Measurements from ENCODE around the gene PLXNA4. TPM values are rescaled to one million over a fixed set of nuclear protein-coding genes. Genes with fewer than 3 reads are reported as not detected.

PLXNA4 gene
- total RNA-seq, 1 experiment from 2014 or later = not detected

DNA sequence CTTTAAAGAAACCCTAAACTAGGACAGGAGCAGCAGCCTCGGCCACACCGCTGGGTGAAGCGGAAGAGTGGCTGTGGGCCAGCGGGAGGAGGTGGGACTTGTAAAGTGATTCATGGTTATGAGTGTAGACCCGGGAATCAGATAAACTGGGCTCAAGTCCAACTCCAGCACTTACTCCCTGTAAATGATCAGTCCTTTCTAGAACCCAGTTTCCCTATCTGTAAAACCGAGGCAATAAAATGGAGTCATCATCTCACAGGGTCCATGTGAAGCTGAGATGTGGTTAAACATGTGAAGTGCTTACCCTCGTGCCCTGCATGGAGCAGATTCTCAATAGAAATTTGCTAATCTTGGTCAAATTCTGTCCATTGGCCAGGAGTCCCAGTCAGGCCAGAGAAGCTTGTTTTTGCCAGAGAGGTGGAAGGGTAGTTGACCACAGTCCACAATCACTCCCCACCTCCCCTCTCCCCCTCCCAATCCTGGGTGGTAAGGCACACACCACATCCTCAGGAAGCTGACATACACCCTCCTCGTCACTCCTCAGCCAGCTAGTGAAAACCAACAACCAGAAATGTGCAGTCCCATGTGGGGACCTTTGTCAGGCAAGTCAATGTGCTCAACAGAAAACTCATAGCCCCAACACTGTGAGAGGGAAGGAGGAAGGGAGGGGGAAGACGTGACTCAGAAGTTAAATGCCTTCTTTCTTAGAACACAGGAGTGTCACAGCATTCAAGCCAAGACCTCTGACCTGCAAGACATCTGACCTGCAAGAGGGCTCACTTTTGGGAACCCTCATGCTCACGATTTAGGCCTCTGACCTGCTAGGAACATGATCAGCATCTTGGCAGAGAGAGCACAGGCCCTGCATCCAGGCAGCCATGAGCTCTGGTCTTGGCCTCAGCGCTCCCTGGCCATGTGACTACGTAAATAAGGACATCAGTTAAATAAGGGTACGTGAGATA, 145.1 kb downstream of the PLXNA4 start:
- Histone ChIP-seq H3K4me3 (no peak overlapping the region), H3K36me3 (no peaks in the 10 kb centered on the region), H3K27me3 (peaks cover 20% of the 10 kb centered on the region), H3K9me3 (no peaks in the 10 kb centered on the region)
- DNase-seq = peak; percentile 80

DNA sequence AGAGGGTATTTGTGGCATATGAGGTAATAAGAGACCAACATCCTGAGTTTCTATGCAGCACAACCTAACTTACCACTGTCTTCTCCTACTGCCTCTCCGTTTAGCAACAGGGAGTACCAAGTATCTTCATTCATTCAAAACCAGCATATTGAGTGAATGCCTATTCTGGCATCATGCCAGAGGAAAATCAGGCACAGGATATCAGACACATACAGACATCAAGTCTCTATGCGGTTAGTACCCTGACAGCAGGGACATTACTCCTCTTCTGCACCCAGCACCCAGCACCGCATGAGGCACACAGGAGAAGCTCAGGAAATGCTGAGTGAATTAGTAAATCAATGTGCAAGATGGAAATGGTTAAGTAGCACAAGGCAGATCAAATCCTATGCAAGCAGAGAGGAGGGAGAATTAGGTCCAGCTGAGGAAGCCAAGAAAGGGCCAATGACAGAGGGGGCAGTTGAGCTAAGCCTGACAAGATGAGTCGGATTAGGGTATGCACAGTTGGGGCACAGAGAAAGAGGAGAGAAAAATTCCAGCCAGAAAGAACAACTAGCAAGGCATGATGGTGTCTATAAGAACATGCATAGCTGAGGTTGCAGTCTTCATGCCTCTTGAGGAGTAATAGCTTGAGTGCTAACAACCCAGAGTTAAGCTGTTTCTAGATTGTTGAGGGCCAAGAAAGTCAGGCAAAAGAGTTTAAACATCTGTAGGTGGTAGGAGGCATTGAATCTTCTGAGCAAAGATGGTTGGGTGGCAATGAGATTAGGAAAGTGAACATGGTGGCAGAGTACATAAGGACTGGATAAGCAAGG, 146.0 kb downstream of the PLXNA4 start:
- H3K27me3 ChIP-seq = peaks cover 17% of the 10 kb centered on the region
- no peaks in the 10 kb centered on the region for H3K9me3 ChIP-seq
- no peak for DNase-seq
- H3K4me3 ChIP-seq = no peak overlapping the region
- no peaks in the 10 kb centered on the region for H3K36me3 ChIP-seq

DNA sequence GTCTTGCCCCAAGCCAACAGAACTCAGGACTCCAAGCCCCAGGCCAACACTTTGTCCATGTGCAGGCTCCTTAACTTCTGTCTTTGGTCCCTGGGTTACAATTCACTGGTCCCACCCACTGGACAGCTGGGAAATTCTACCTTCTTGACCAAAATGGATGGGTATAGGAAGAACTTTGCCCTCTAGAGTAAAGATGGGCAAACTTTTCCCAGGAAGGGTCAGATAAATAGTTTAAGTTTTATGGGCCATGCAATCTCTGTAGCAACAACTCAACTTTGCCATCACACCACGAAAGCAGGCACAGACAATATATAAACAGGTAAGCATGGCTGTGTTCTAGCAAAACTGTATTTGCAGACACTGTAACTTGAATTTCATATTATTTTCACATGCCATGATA, 147.1 kb downstream of the PLXNA4 start:
- Histone ChIP-seq H3K36me3 (no peaks in the 10 kb centered on the region), H3K27me3 (peaks cover 8% of the 10 kb centered on the region), H3K4me3 (no peak overlapping the region), H3K9me3 (no peaks in the 10 kb centered on the region)
- no peak for DNase-seq

DNA sequence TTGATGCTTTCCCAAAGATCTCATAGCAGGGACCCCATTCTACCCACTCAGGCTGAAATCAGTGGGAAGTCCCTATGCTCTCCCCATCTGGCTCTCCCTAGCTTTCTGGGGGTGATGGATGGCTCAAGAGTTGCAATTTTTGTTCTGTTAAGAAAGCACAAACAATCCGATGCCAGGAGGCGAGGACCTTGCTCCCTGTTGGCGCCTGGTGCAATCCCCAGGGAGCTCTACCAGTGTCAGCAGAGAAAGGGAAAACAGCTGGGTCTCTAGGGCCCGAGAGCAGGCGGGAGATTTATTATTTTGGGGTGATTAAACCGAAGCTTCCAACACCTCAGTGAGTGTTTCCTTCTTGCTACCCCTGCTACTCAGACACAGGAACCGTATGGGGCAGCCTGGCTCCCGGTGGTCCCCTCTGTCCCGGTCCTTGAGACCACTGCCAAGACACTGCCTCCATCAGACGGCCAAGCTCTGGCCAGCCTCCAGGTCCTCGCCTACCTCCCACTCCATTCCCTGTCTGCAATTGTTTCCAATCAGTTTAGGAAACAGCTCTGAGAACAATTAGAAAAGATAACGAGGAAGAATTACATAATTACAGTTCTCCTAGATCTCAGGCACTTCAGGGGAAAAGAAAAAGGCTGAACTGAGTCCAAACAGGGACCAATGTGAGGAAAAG, 147.9 kb downstream of the PLXNA4 start:
- no peak overlapping the region for H3K4me3 ChIP-seq
- no peak for DNase-seq
- peaks cover 8% of the 10 kb centered on the region for H3K27me3 ChIP-seq
- H3K36me3 ChIP-seq = no peaks in the 10 kb centered on the region
- no peaks in the 10 kb centered on the region for H3K9me3 ChIP-seq

DNA sequence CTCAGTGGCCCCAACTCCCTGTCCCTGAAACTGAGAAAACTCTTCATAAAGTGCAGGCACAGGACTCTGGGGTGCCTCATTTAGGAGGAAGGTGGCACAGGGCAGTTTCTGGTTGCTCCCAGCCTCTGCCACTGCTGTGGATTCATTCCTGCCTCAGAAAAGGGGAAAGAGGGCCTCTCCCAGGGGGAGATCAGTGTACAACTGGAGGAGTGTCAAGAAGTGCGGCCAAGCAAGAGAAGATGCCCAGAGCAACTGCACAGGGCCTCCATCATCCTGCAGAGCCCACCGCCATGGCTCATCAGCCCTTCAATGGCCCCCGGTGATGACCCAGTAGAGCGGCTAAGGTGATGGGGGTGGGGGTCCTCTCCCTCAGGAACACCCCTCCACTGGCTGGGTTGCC, 150.3 kb downstream of the PLXNA4 start:
- no peaks in the 10 kb centered on the region for H3K36me3 ChIP-seq
- no peaks in the 10 kb centered on the region for H3K9me3 ChIP-seq
- H3K4me3 ChIP-seq = no peak overlapping the region
- peaks cover 10% of the 10 kb centered on the region for H3K27me3 ChIP-seq
- no peak for DNase-seq

DNA sequence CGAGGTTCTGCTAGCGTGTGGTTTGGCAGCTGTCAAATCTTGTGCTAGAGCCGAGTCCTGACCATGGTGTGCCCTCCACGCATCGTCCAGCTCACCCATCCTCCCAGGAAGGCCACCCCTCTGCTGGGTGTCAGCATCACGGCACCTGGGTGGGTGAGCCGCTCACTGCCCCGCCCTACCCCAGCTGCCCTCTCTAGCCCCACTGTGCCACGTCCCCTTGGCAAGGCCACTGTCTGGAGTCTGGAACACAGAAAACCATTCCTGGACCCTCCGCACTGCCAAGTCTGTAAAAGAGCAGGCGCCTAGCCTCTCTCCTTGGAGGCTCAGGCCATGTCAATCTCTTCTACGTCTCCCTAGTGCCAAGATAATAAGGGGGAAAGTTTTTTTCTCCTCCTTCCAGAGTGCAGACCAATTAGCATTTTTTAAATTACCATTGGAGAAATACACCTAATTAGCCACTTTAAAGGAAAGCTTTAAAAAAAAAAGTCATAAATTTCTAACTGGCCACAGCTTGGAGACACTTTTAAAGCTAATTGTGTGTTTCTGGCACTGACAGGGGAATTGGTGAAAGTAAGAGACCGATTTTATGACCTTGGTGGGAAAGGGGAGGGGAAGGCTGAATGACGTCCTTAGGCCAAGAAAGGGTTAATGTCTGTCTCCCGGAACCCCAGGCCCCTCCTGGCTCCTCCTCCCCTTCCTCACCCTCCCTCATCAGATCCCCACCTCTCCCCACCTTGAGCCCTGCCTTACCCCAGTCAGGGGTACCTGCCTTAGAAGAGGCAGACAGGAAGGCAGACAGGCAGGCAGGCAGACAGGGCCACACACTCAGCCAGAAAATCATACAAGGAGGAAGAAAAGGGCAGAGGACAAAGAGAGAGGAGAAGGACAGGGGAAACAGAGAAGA, 151.2 kb downstream of the PLXNA4 start:
- no peaks in the 10 kb centered on the region for H3K9me3 ChIP-seq
- DNase-seq = no peak
- no peak overlapping the region for H3K4me3 ChIP-seq
- no peaks in the 10 kb centered on the region for H3K36me3 ChIP-seq
- peaks cover 10% of the 10 kb centered on the region for H3K27me3 ChIP-seq

- no peak overlapping the region for H3K4me3 ChIP-seq
- peaks cover 10% of the 10 kb centered on the region for H3K27me3 ChIP-seq
Measured at GRCh38 chr7:132424277-132424676, 152.0 kb downstream of the PLXNA4 start.

GRCh38 chr7:132423594-132424200, 152.6 kb downstream of the PLXNA4 start:
- no peak overlapping the region for H3K4me3 ChIP-seq

More at GRCh38 chr7:132424277-132424676, 152.0 kb downstream of the PLXNA4 start:
- no peak for DNase-seq
- Histone ChIP-seq H3K36me3 (no peaks in the 10 kb centered on the region), H3K9me3 (no peaks in the 10 kb centered on the region)

GRCh38 chr7:132422502-132423111, 153.7 kb downstream of the PLXNA4 start:
- Histone ChIP-seq H3K9me3 (no peaks in the 10 kb centered on the region), H3K27me3 (peaks cover 2% of the 10 kb centered on the region), H3K36me3 (no peaks in the 10 kb centered on the region), H3K4me3 (no peak overlapping the region)
- peak; percentile 86 for DNase-seq

More at GRCh38 chr7:132423594-132424200, 152.6 kb downstream of the PLXNA4 start:
- no peak for DNase-seq
- Histone ChIP-seq H3K36me3 (no peaks in the 10 kb centered on the region), H3K9me3 (no peaks in the 10 kb centered on the region), H3K27me3 (peaks cover 8% of the 10 kb centered on the region)

DNA sequence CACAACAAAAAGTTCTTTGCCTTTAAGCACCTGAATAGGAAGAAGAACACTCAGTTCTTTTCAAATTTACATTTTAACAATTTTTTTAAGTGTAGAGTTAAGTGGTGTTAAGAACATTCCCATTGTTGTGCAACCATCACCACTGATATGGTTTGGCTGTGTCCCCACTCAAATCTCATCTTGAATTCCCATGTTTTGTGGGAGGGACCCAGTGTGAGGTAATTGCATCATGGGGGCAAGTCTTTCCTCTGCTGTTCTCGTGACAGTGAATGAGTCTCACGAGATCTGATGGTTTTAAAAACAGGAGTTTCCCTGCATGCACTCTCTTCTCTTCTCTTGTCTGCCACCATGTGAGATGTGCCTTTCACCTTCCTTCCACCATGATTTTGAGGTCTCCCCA, 155.7 kb downstream of the PLXNA4 start:
- Histone ChIP-seq H3K9me3 (no peaks in the 10 kb centered on the region), H3K27me3 (peaks cover 2% of the 10 kb centered on the region), H3K4me3 (no peak overlapping the region), H3K36me3 (no peaks in the 10 kb centered on the region)
- no peak for DNase-seq

- DNase-seq = peak; percentile 8
- Histone ChIP-seq H3K9me3 (no peaks in the 10 kb centered on the region), H3K36me3 (no peaks in the 10 kb centered on the region), H3K27me3 (peaks cover 2% of the 10 kb centered on the region), H3K4me3 (no peak overlapping the region)
Measured at GRCh38 chr7:132419542-132419941, 156.7 kb downstream of the PLXNA4 start.

- H3K9me3 ChIP-seq = no peaks in the 10 kb centered on the region
- H3K36me3 ChIP-seq = no peaks in the 10 kb centered on the region
- DNase-seq = no peak
- H3K4me3 ChIP-seq = no peak overlapping the region
- peaks cover 2% of the 10 kb centered on the region for H3K27me3 ChIP-seq
Measured at GRCh38 chr7:132418840-132419239, 157.4 kb downstream of the PLXNA4 start.

DNA sequence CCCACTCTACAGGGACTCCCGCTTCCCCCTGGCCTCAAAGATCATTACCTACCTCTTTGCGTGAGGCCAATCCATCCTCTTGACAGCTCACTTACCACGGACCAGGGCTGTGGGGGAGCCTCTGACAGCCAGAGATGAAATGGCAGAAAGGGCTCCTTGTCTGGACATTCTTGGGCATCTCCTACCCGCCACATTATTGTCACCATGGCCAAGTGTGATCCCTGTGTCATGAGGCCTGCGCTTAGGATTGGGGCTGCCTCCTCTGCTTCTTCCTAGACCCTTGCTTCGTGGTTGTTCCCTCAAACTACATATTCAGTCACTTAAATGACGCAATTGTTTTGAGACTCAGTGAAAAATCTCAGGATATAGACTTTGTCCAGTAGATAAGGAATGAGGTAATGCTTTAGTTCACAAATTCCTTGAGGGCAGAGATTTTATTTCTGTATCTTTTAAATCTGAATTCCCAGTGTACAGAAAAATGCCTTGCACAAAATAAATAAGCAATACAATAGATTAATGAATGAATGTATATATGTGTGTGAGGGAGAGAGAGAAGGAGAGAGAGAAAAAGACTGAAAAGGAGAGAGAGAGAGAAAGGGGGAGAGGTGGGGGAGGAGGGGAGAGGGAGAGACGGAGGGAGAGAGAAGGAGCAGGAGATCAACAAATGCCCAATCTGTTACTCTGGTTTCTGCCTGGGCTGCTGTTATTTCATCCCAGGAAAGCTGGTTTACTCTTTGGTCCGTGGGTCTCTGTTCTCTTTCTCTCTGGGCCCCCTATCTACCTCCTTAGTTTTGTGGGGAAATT, 159.0 kb downstream of the PLXNA4 start:
- DNase-seq = no peak

DNA sequence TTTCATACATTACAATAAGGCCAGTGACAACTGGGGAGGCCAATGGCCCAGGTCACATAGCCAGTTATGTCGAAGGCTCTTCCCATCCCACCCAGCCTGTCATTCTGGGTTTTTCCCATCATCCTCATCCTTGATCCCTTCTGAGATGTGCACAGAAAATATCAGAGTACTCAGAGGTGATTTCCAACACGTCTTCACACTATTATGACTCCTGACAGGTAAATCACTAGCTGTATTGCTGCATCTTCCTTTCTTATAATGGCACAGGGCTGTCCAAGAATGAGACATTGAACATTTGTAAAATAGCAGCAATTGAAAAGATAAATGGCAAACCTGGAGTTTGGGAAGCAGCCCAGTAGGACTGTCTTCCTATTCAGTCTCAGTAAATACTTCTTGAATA, 159.9 kb downstream of the PLXNA4 start:
- Histone ChIP-seq H3K36me3 (no peaks in the 10 kb centered on the region), H3K4me3 (no peak overlapping the region), H3K27me3 (no peaks in the 10 kb centered on the region; the same call in 1 of the 2 replicates), H3K9me3 (no peaks in the 10 kb centered on the region)
- DNase-seq = no peak

More for the DNA sequence above, 159.0 kb downstream of the PLXNA4 start:
- Histone ChIP-seq H3K27me3 (peaks cover 2% of the 10 kb centered on the region), H3K4me3 (no peak overlapping the region), H3K9me3 (no peaks in the 10 kb centered on the region), H3K36me3 (no peaks in the 10 kb centered on the region)

Data from MG63 (cell line).